Activated CD4-positive, alpha-beta T cell treated with anti-CD3 and anti-CD28 coated beads, Interleukin-2, amount 10 ng/mL, durations not matched to agents 7 days and 5 days (primary cell): Measurements from ENCODE around the gene KRTAP12-4. TPM values are rescaled to one million over a fixed set of nuclear protein-coding genes. Genes with fewer than 3 reads are reported as not detected.

Source experiments
- total RNA-seq, 2 experiments: library from RNA; stranded (reverse); gene quantifications; one replicate each; pipeline ENCODE4 v1.2.3, GENCODE V29; 2021

Gene KRTAP12-4
- total RNA-seq, 2 experiments from 2014 or later: not detected

Other genes starting within 250 kb of the KRTAP12-4 start
- 1 to 10 TPM; 5.0 to 5.1 TPM for gene LRRC3, start 199.1 kb downstream of the KRTAP12-4 start, total RNA-seq
- gene KRTAP10-1, start 114.5 kb downstream of the KRTAP12-4 start, total RNA-seq: not detected
- gene KRTAP10-2, start 103.2 kb downstream of the KRTAP12-4 start, total RNA-seq: not detected
- gene KRTAP10-3, start 95.9 kb downstream of the KRTAP12-4 start, total RNA-seq: not detected
- gene KRTAP10-4, start 80.9 kb downstream of the KRTAP12-4 start, total RNA-seq: not detected
- not detected for gene KRTAP10-5, start 74.1 kb downstream of the KRTAP12-4 start, total RNA-seq
- not detected for gene KRTAP10-6, start 62.2 kb downstream of the KRTAP12-4 start, total RNA-seq
- gene KRTAP10-7, start 54.1 kb downstream of the KRTAP12-4 start, total RNA-seq: not detected
- not detected for gene KRTAP10-8, start 42.6 kb downstream of the KRTAP12-4 start, total RNA-seq
- not detected for gene KRTAP10-9, start 27.6 kb downstream of the KRTAP12-4 start, total RNA-seq
- gene KRTAP10-10, start 17.3 kb downstream of the KRTAP12-4 start, total RNA-seq: not detected
- not detected for gene KRTAP10-11, start 8.2 kb downstream of the KRTAP12-4 start, total RNA-seq
- gene KRTAP12-3, start 3.3 kb upstream of the KRTAP12-4 start, total RNA-seq: not detected
- gene KRTAP12-2, start 12.3 kb upstream of the KRTAP12-4 start, total RNA-seq: not detected
- gene KRTAP12-1, start 27.5 kb upstream of the KRTAP12-4 start, total RNA-seq: not detected
- not detected for gene KRTAP10-12, start 42.5 kb upstream of the KRTAP12-4 start, total RNA-seq
- not detected for gene TSPEAR, start 56.9 kb upstream of the KRTAP12-4 start, total RNA-seq
- 100 to 1,000 TPM in 1 of 2 experiments, 10 to 100 TPM in 1; 95.8 to 103 TPM for gene UBE2G2, start 147.2 kb upstream of the KRTAP12-4 start, total RNA-seq
- gene SUMO3, start 163.4 kb upstream of the KRTAP12-4 start, total RNA-seq: 10 to 100 TPM; 91.1 to 97.9 TPM
- 10 to 100 TPM; 70.2 to 79.9 TPM for gene PTTG1IP, start 219.0 kb upstream of the KRTAP12-4 start, total RNA-seq